Measurements from ENCODE around the gene KRTAP12-4.
"Not testable (repeated sequence)": the region's sequence is repeated elsewhere in the genome, so short reads cannot be mapped to it uniquely, and the experiment has no call there.

The KRTAP12-4 gene

GRCh38 chr21:44630440-44630839 lies 24.0 kb downstream of the KRTAP12-4 start:
- no peak for DNase-seq (ENCODE audit: low read depth)

- DNase-seq (ENCODE audit: low read depth), result no peak
These were observed 25.6 kb downstream of the KRTAP12-4 start for GRCh38 chr21:44628707-44629391.

GRCh38 chr21:44627831-44628233 lies 26.6 kb downstream of the KRTAP12-4 start:
- DNase-seq (ENCODE audit: low read depth), result not testable (repeated sequence)

GRCh38 chr21:44627181-44627822 lies 27.2 kb downstream of the KRTAP12-4 start:
- not testable (repeated sequence) for DNase-seq (ENCODE audit: low read depth)

- DNase-seq (ENCODE audit: low read depth), result no peak
These were observed 27.8 kb downstream of the KRTAP12-4 start, which contains the start of gene KRTAP10-9 for GRCh38 chr21:44626673-44627143. Gene KRTAP10-9, plus strand, starts transcription at chr21:44627093. Its CDS starts 79 bp downstream, at chr21:44627172.

- DNase-seq (ENCODE audit: low read depth), result no peak
These were observed 28.2 kb downstream of the KRTAP12-4 start for GRCh38 chr21:44626262-44626661.

- no peak for DNase-seq (ENCODE audit: low read depth)
These were observed 28.7 kb downstream of the KRTAP12-4 start for GRCh38 chr21:44625756-44626155.

GRCh38 chr21:44623575-44623974 lies 30.9 kb downstream of the KRTAP12-4 start:
- DNase-seq (ENCODE audit: low read depth), result no peak

GRCh38 chr21:44619886-44620285 lies 34.6 kb downstream of the KRTAP12-4 start:
- no peak for DNase-seq (ENCODE audit: low read depth)

- DNase-seq (ENCODE audit: low read depth), result peak; percentile 49
These were observed 35.5 kb downstream of the KRTAP12-4 start for GRCh38 chr21:44618909-44619308.

GRCh38 chr21:44618504-44618903 lies 36.0 kb downstream of the KRTAP12-4 start:
- no peak for DNase-seq (ENCODE audit: low read depth)

- DNase-seq (ENCODE audit: low read depth), result no peak
These were observed 37.4 kb downstream of the KRTAP12-4 start for GRCh38 chr21:44617071-44617501.

- DNase-seq (ENCODE audit: low read depth), result no peak
These were observed 37.9 kb downstream of the KRTAP12-4 start for GRCh38 chr21:44616591-44616926.

- no peak for DNase-seq (ENCODE audit: low read depth)
These were observed 38.4 kb downstream of the KRTAP12-4 start for GRCh38 chr21:44615911-44616590.

GRCh38 chr21:44615466-44615865 lies 39.0 kb downstream of the KRTAP12-4 start:
- no peak for DNase-seq (ENCODE audit: low read depth)

- DNase-seq (ENCODE audit: low read depth), result no peak
These were observed 39.5 kb downstream of the KRTAP12-4 start for GRCh38 chr21:44614961-44615391.

- no peak for DNase-seq (ENCODE audit: low read depth)
These were observed 40.3 kb downstream of the KRTAP12-4 start for GRCh38 chr21:44614161-44614631.

- no peak for DNase-seq (ENCODE audit: low read depth)
These were observed 40.9 kb downstream of the KRTAP12-4 start for GRCh38 chr21:44613386-44614155.

- DNase-seq (ENCODE audit: low read depth), result no peak
These were observed 41.7 kb downstream of the KRTAP12-4 start for GRCh38 chr21:44612669-44613229.

- DNase-seq (ENCODE audit: low read depth), result no peak
These were observed 42.4 kb downstream of the KRTAP12-4 start, which contains the start of gene KRTAP10-8 for GRCh38 chr21:44612029-44612486. Gene KRTAP10-8, plus strand, starts transcription at chr21:44612079. Its CDS starts 22 bp downstream, at chr21:44612101.

- DNase-seq (ENCODE audit: low read depth), result no peak
These were observed 42.9 kb downstream of the KRTAP12-4 start for GRCh38 chr21:44611551-44611950.

Data from activated T-cell treated with anti-CD3 and anti-CD28 coated beads for 24 hours (primary cell).